NCI-H2227 (cell line): ENCODE data around the gene GBP2.
"Not testable (repeated sequence)": the region's sequence is repeated elsewhere in the genome, so short reads cannot be mapped to it uniquely, and the experiment has no call there.

Source experiments
- DNase-seq: peaks from one replicate; lab custom pipeline; 2025; ENCODE audit not compliant: unreplicated experiment; lab: John Stamatoyannopoulos, UW

GBP2 gene

GRCh38 chr1:89126602-89127565 lies 970 bp upstream of the GBP2 start:
- not testable (repeated sequence) for DNase-seq

GRCh38 chr1:89125240-89125912 lies 538 bp downstream of the GBP2 start:
- no peak for DNase-seq

GRCh38 chr1:89121641-89122040 lies 4.3 kb downstream of the GBP2 start:
- no peak for DNase-seq

- no peak for DNase-seq
Measured at GRCh38 chr1:89114662-89115061, 11.3 kb downstream of the GBP2 start.

GRCh38 chr1:89112871-89113613 lies 12.9 kb downstream of the GBP2 start:
- no peak for DNase-seq

GRCh38 chr1:89104687-89105086 lies 21.2 kb downstream of the GBP2 start:
- DNase-seq: peak; percentile 63

GRCh38 chr1:89104147-89104546 lies 21.8 kb downstream of the GBP2 start:
- no peak for DNase-seq

- no peak for DNase-seq
Measured at GRCh38 chr1:89102021-89102420, 23.9 kb downstream of the GBP2 start.

GRCh38 chr1:89100412-89100811 lies 25.5 kb downstream of the GBP2 start:
- DNase-seq: no peak

- DNase-seq: no peak
Measured at GRCh38 chr1:89098857-89099256, 27.1 kb downstream of the GBP2 start.

- no peak for DNase-seq
Measured at GRCh38 chr1:89095737-89096136, 30.2 kb downstream of the GBP2 start.

- DNase-seq: no peak
Measured at GRCh38 chr1:89089962-89090361, 36.0 kb downstream of the GBP2 start.

GRCh38 chr1:89088572-89088971 lies 37.3 kb downstream of the GBP2 start:
- DNase-seq: no peak

GRCh38 chr1:89087241-89087640 lies 38.7 kb downstream of the GBP2 start:
- no peak for DNase-seq

GRCh38 chr1:89085781-89086180 lies 40.1 kb downstream of the GBP2 start:
- DNase-seq: no peak

GRCh38 chr1:89081005-89081404 lies 44.9 kb downstream of the GBP2 start:
- DNase-seq: no peak

- DNase-seq: not testable (repeated sequence)
Measured at GRCh38 chr1:89080068-89080467, 45.8 kb downstream of the GBP2 start.

GRCh38 chr1:89072466-89073065 lies 53.3 kb downstream of the GBP2 start:
- not testable (repeated sequence) for DNase-seq

GRCh38 chr1:89070509-89070908 lies 55.4 kb downstream of the GBP2 start:
- no peak for DNase-seq

GRCh38 chr1:89069951-89070350 lies 56.0 kb downstream of the GBP2 start:
- no peak for DNase-seq

GRCh38 chr1:89068291-89068690 lies 57.6 kb downstream of the GBP2 start:
- no peak for DNase-seq
